IMR-90 (cell line): ENCODE data around the gene MSMO1. TPM values are rescaled to one million over a fixed set of nuclear protein-coding genes. Genes with fewer than 3 reads are reported as not detected.

Experiments
- ATAC-seq: fragments of 200-7000 bp; cut with Tn5 transposase; 2 replicates; pipeline ENCODE4 v1.9.1; 2020; ENCODE audit warnings: low read depth, mild to moderate bottlenecking, moderate library complexity
- BruUV-seq: library from RNA; stranded (reverse); fragments of 400-500 nt; replicated peaks from 2 replicates; lab custom pipeline; 2021; lab: Mats Ljungman, UMichigan
- CTCF ChIA-PET: fragments of 300-600 bp; formaldehyde crosslinking; extraction: SDS; loops from one replicate; lab custom pipeline; 2021; ENCODE audit warnings: antibody characterized with exemption; lab: Yijun Ruan, JAX
- POLR2A ChIA-PET: fragments of 300-600 bp; sonication (Branson Sonifier 250); formaldehyde crosslinking; loops from one replicate; lab custom pipeline; 2022; ENCODE audit warnings: antibody characterized with exemption; ENCODE audit not compliant: unreplicated experiment; lab: Charles Lee
- DNase-seq: peaks from one replicate; pipeline ENCODE4 v3.0.0; 2013
- H2AFZ ChIP-seq: replicated peaks from 2 replicates; pipeline ENCODE3; 2013; ENCODE audit warnings: low read length, mild to moderate bottlenecking; ENCODE audit not compliant: poor library complexity
- H2AK5ac ChIP-seq: 2 replicates; pipeline ENCODE4 v1.6.1; 2013; ENCODE audit warnings: low read depth, low read length, inconsistent platforms
- H2AK9ac ChIP-seq: replicated peaks from 2 replicates; pipeline ENCODE3; 2013; ENCODE audit warnings: mild to moderate bottlenecking, low read depth, low read length, moderate library complexity; ENCODE audit not compliant: poor library complexity
- H2BK120ac ChIP-seq: 2 replicates; pipeline ENCODE4 v1.6.1; 2013; ENCODE audit warnings: low read depth, low read length, inconsistent platforms
- H2BK15ac ChIP-seq: 3 replicates; pipeline ENCODE4 v1.6.1; 2013; ENCODE audit warnings: low read depth, low read length, inconsistent platforms
- H2BK20ac ChIP-seq: 2 replicates; pipeline ENCODE4 v1.6.1; 2013; ENCODE audit warnings: low read depth, mild to moderate bottlenecking, inconsistent platforms, low read length, moderate library complexity
- H2BK5ac ChIP-seq: 2 replicates; pipeline ENCODE4 v1.6.1; 2013; ENCODE audit warnings: mild to moderate bottlenecking, low read depth, low read length, inconsistent platforms; ENCODE audit not compliant: poor library complexity, severe bottlenecking
- H3K14ac ChIP-seq: replicated peaks from 2 replicates; pipeline ENCODE4 v1.6.1; 2013; ENCODE audit warnings: low read depth, low read length, inconsistent platforms
- H3K18ac ChIP-seq: 2 replicates; pipeline ENCODE4 v1.6.1; 2013; ENCODE audit warnings: low read depth, low read length, control low read depth
- H3K23ac ChIP-seq: 2 replicates; pipeline ENCODE4 v1.6.1; 2013; ENCODE audit warnings: low read depth, low read length, inconsistent platforms
- H3K27ac ChIP-seq: 2 replicates; pipeline ENCODE4 v1.5.1; 2013; ENCODE audit warnings: mild to moderate bottlenecking, control low read depth, low read length; ENCODE audit not compliant: insufficient read depth
- H3K27me3 ChIP-seq: 2 replicates; pipeline ENCODE4 v1.6.1; 2013; ENCODE audit warnings: low read length; ENCODE audit not compliant: control insufficient read depth, insufficient read depth
- H3K36me3 ChIP-seq: 2 replicates; pipeline ENCODE4 v1.6.1; 2013; ENCODE audit warnings: low read length, mixed read lengths; ENCODE audit not compliant: control insufficient read depth, insufficient read depth
- H3K4ac ChIP-seq: 2 replicates; pipeline ENCODE4 v1.6.1; 2013; ENCODE audit warnings: low read depth, low read length, inconsistent platforms
- H3K4me1 ChIP-seq: 2 replicates; pipeline ENCODE4 v1.6.1; 2013; ENCODE audit warnings: low read length, mixed read lengths; ENCODE audit not compliant: control insufficient read depth, insufficient read depth
- H3K4me2 ChIP-seq: 2 replicates; pipeline ENCODE4 v1.6.1; 2013; ENCODE audit warnings: low read depth, mild to moderate bottlenecking, control low read depth, low read length, moderate library complexity
- H3K4me3 ChIP-seq: 2 replicates; pipeline ENCODE4 v1.5.1; 2013; ENCODE audit warnings: low read depth, mild to moderate bottlenecking, control low read depth, low read length, moderate library complexity; ENCODE audit not compliant: insufficient read depth
- H3K56ac ChIP-seq: 2 replicates; pipeline ENCODE4 v1.6.1; 2013; ENCODE audit warnings: low read length, inconsistent platforms; ENCODE audit not compliant: insufficient read depth; ENCODE audit errors: extremely low read depth
- H3K79me1 ChIP-seq, 2 experiments: 2 replicates each; pipeline ENCODE4 v1.6.1; 2013; ENCODE audit warnings: low read length in 2 of 2, inconsistent platforms in 1 of 2, low read depth in 1 of 2
- H3K9ac ChIP-seq: 2 replicates; pipeline ENCODE4 v1.6.1; 2013; ENCODE audit warnings: low read depth, low read length, control low read depth
- H3K9me1 ChIP-seq: 2 replicates; pipeline ENCODE4 v1.6.1; 2013; ENCODE audit warnings: low read length, inconsistent platforms; ENCODE audit not compliant: insufficient read depth
- H3K9me3 ChIP-seq: 2 replicates; pipeline ENCODE4 v1.6.1; 2013; ENCODE audit warnings: low read length; ENCODE audit not compliant: control insufficient read depth, insufficient read depth
- H4K20me1 ChIP-seq: 2 replicates; pipeline ENCODE4 v1.6.1; 2013; ENCODE audit warnings: low read length, inconsistent platforms; ENCODE audit not compliant: insufficient read depth
- H4K5ac ChIP-seq: 2 replicates; pipeline ENCODE4 v1.6.1; 2013; ENCODE audit warnings: mild to moderate bottlenecking, low read depth, low read length, control low read depth
- H4K8ac ChIP-seq, 2 experiments: 2 replicates each; pipeline ENCODE4 v1.6.1; 2013; ENCODE audit warnings: low read depth in 2 of 2, low read length in 2 of 2, control low read depth in 1 of 2, inconsistent platforms in 1 of 2
- H4K91ac ChIP-seq: 2 replicates; pipeline ENCODE4 v1.6.1; 2013; ENCODE audit warnings: low read depth, low read length, inconsistent platforms; ENCODE audit not compliant: insufficient read depth
- ELK1 ChIP-seq: fragments of 150-350 bp; IDR thresholded peaks from 2 replicates; pipeline ENCODE4 v1.6.1; 2016; ENCODE audit warnings: low read depth, mild to moderate bottlenecking, low read length, moderate library complexity, borderline replicate concordance
- POLR2A ChIP-seq: IDR thresholded peaks from 2 replicates; pipeline ENCODE4 v1.6.1; 2012; ENCODE audit warnings: mild to moderate bottlenecking, low read depth, low read length
- WGBS, 2 experiments: methylation state at CpG; one replicate each; pipeline versions ENCODE4 v1.1.5 to v1.1.7; 2013; ENCODE audit warnings: missing lambda C conversion rate in 2 of 2; ENCODE audit not compliant: insufficient read length in 1 of 2; ENCODE audit errors: extremely low coverage in 2 of 2; 5-methylcytosine and 5-hydroxymethylcytosine counted together
- dilution Hi-C: fragments of 300-500 bp; cut with HindIII; formaldehyde crosslinking; loops from one replicate; pipeline ENCODE4 v1.14.3; 2018; ENCODE audit warnings: low sequenced_read_pairs; ENCODE audit not compliant: unreplicated experiment
- in situ Hi-C: fragments of 300-500 bp; cut with MboI; formaldehyde crosslinking; loops from 3 replicates; pipeline ENCODE4 v1.14.3; 2019; ENCODE audit warnings: low sequenced_read_pairs, inconsistent platforms, mixed read lengths
- intact Hi-C: fragments of 100-400 bp; cut with micrococcal nuclease; formaldehyde crosslinking; loops from 2 replicates; pipeline ENCODE4 v1.10.0; 2022
- polyA plus RNA-seq, 3 experiments: library from polyadenylated mRNA; depleted of rRNA; stranded (reverse); fragments of >200 nt; gene quantifications; 2 replicates each; pipeline ENCODE4 v1.2.3, GENCODE V29; 2012; ENCODE audit warnings: low replicate concordance in 1 of 3
- total RNA-seq: library from RNA; depleted of rRNA; stranded (reverse); fragments of >200 nt; gene quantifications from 2 replicates; pipeline ENCODE4 v1.2.3, GENCODE V29; 2012

The MSMO1 gene
- total and polyA plus RNA-seq, 2 of the 4 experiments (the other 2 are of a cell fraction): 40.1 to 42.1 TPM

- Histone ChIP-seq H3K9me3 (no peaks in the 10 kb centered on the region), H2BK5ac (no peak overlapping the region), H3K18ac (no peak overlapping the region), H3K9ac (no peak overlapping the region), H3K9me1 (no peaks in the 10 kb centered on the region), H2BK120ac (no peak overlapping the region), H2AFZ (no peak overlapping the region), H3K27me3 (peaks cover 2% of the 10 kb centered on the region; the same call in 1 of the 2 replicates), H4K5ac (no peak overlapping the region), H3K36me3 (no peaks in the 10 kb centered on the region), H3K56ac (no peak overlapping the region), H4K20me1 (no peaks in the 10 kb centered on the region), H3K79me1 (no peaks in the 10 kb centered on the region), H3K4ac (no peak overlapping the region), H3K4me2 (no peak overlapping the region), H2BK20ac (no peak overlapping the region), H3K4me1 (no peaks in the 10 kb centered on the region), H3K27ac (no peak overlapping the region), H3K4me3 (no peak overlapping the region), H3K23ac (no peak overlapping the region), H4K8ac (no peak overlapping the region), H4K91ac (no peak overlapping the region), H2AK5ac (no peak overlapping the region), H2AK9ac (no peak overlapping the region), H3K14ac (no peak overlapping the region), H2BK15ac (no peak overlapping the region)
- dilution Hi-C loops (no loop called here), intact Hi-C loops (no loop called here), in situ Hi-C loops (no loop called here)
- BruUV-seq: no TSS peak
- no peak for DNase-seq
- ChIA-PET POLR2A (no interaction called here), CTCF (interaction anchor here (1.9 kb wide), 1 partner anchor 250 kb away, joined by 6 read pairs; no protein-coding TSS in a partner anchor)
- ATAC-seq: no peak
- TF ChIP-seq ELK1 (no peak), POLR2A (no peak)
- no CpG with 5 or more reads among the region's 1 CpG for WGBS, 2 experiments
Measured at GRCh38 chr4:165380805-165381204, 53.3 kb downstream of the MSMO1 start.
